Loucy (cell line): Measurements from ENCODE around the gene CEP112.

Experiments
- EZH2phosphoT487 ChIP-seq: fragments of 200-600 bp; IDR thresholded peaks from 2 replicates; pipeline ENCODE4 v1.6.1; 2018; ENCODE audit warnings: antibody characterized with exemption, mild to moderate bottlenecking, moderate library complexity, borderline replicate concordance
- TF ChIP-seq, protein P1 (sequence below): fragments of 200-600 bp; sonication (generic); conservative IDR thresholded peaks from 2 replicates; pipeline ENCODE4 v1.5.1; 2014; ENCODE audit warnings: mild to moderate bottlenecking, antibody characterized with exemption, low read length

DNA sequence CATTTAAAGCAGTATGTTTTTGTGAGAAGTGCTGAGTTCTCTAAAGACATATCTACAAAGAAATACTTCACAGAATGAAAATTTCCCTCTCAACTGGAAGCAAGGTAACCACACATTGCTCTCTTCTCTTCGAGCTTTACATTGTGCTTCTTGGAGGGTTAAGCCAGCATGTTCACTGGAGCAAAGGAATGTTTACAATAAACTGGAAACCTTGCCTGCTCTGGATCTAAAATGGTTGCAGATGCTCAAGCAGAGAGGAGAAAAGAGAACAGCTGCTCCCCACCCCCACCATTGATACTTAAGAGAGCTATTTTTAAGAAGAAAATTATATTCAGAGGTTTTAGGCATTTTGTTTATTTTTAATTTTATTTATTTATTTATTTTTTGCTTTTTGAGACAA lies 213.1 kb downstream of the CEP112 start:
- TF ChIP-seq, protein P1, sequence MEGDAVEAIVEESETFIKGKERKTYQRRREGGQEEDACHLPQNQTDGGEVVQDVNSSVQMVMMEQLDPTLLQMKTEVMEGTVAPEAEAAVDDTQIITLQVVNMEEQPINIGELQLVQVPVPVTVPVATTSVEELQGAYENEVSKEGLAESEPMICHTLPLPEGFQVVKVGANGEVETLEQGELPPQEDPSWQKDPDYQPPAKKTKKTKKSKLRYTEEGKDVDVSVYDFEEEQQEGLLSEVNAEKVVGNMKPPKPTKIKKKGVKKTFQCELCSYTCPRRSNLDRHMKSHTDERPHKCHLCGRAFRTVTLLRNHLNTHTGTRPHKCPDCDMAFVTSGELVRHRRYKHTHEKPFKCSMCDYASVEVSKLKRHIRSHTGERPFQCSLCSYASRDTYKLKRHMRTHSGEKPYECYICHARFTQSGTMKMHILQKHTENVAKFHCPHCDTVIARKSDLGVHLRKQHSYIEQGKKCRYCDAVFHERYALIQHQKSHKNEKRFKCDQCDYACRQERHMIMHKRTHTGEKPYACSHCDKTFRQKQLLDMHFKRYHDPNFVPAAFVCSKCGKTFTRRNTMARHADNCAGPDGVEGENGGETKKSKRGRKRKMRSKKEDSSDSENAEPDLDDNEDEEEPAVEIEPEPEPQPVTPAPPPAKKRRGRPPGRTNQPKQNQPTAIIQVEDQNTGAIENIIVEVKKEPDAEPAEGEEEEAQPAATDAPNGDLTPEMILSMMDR, result no peak
- TF ChIP-seq EZH2phosphoT487, result no peak
